ENCODE measurements around the gene SOX8. TPM values are rescaled to one million over a fixed set of nuclear protein-coding genes. Genes with fewer than 3 reads are reported as not detected.

SOX8 gene
- total and polyA plus RNA-seq, 10 of the 15 experiments (the other 5 are each of a cell fraction or from before 2014, with no cell fraction given), result not detected

DNA sequence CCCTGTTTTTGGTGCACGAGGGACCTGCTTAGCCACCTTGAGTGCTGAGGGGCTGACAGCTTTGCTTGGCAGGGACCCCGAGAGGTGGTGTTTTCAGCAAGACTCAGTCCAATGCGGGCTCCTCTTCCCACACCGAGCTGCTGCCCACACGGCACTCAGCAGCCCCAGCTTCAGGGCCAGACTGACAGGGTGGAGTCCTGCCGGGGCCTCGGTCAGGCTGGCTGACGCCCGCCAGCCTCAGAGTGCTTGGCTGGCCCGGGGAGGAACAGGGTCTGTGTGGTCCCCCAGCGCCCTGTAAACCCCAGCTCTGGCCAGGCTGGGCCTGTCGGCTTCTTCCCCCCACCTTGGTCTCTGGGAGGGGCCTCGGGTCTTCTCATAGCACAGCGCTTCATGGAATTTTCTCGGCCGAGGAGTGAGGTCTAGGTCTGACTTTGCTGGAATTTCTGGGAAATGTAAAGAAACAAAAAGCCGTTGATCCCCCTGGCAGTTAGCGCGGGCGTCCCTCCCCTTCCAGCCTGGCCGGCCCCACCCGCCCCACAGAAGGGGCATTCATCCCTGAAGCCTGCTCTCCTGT lies 2.6 kb downstream of the SOX8 start (continued):
- TF ChIP-seq KDM1A (IDR thresholded peaks at IDR 0.05; ENCODE audit: borderline replicate concordance) (no peak), CHD2 (IDR thresholded peaks at IDR 0.05; ENCODE audit: borderline replicate concordance, low read depth, low read length) (no peak), HDAC2 (IDR thresholded peaks at IDR 0.05) (no peak), RCOR1 (conservative IDR thresholded peaks at IDR 0.05; ENCODE audit: low read depth, low read length) (no peak), ASH2L (IDR thresholded peaks at IDR 0.05; ENCODE audit: borderline replicate concordance, low read depth) (no peak)

DNA sequence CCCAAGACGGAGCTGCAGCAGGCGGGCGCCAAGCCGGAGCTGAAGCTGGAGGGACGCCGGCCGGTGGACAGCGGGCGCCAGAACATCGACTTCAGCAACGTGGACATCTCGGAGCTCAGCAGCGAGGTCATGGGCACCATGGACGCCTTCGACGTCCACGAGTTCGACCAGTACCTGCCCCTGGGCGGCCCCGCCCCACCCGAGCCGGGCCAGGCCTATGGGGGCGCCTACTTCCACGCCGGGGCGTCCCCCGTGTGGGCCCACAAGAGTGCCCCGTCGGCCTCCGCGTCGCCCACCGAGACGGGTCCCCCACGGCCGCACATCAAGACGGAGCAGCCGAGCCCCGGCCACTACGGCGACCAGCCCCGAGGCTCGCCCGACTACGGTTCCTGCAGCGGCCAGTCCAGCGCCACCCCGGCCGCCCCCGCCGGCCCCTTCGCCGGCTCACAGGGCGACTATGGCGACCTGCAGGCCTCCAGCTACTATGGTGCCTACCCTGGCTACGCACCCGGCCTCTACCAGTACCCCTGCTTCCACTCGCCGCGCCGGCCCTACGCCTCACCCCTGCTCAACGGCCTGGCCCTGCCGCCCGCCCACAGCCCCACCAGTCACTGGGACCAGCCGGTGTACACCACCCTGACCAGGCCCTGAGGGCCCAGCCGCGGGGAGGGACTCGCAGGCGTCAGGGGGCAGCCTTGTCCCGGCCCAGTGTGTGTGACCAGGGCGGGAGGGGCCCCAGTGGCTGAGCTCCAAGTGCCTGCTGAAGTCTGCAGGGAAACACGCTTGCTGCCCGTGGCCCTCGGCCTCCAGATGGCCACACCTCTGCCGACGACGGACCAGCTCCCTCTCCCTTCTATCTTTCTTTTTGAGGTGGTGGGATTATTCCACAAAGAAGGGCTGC lies 3.4 kb downstream of the SOX8 start:
- H3K4me3 ChIP-seq, result no peak overlapping the region
- FAIRE-seq (no peak), DNase-seq (ENCODE audit: low read depth, low spot score) (no peak), ATAC-seq (no peak)
- ChIA-PET POLR2A (no interaction called here), RAD21 (ENCODE audit: unreplicated experiment) (no interaction called here), CTCF (no interaction called here), SMC1A (ENCODE audit: uncharacterized antibody, unreplicated experiment) (no interaction called here)
- no peaks in the 10 kb centered on the region for H3K4me1 ChIP-seq (ENCODE audit: control insufficient read depth, insufficient read depth, low read length)
- WGBS (ENCODE audit: insufficient coverage, insufficient replicate concordance, low lambda C conversion rate, missing lambda C conversion rate), result 77% methylated on average over 56 of the region's 78 CpGs
- H3K79me2 ChIP-seq (ENCODE audit: control insufficient read depth, insufficient read depth, low read length), result no peaks in the 10 kb centered on the region
- TF ChIP-seq NFIC (IDR thresholded peaks at IDR 0.05; ENCODE audit: low read depth, low read length), result no peak
- TF ChIP-seq, protein P1, sequence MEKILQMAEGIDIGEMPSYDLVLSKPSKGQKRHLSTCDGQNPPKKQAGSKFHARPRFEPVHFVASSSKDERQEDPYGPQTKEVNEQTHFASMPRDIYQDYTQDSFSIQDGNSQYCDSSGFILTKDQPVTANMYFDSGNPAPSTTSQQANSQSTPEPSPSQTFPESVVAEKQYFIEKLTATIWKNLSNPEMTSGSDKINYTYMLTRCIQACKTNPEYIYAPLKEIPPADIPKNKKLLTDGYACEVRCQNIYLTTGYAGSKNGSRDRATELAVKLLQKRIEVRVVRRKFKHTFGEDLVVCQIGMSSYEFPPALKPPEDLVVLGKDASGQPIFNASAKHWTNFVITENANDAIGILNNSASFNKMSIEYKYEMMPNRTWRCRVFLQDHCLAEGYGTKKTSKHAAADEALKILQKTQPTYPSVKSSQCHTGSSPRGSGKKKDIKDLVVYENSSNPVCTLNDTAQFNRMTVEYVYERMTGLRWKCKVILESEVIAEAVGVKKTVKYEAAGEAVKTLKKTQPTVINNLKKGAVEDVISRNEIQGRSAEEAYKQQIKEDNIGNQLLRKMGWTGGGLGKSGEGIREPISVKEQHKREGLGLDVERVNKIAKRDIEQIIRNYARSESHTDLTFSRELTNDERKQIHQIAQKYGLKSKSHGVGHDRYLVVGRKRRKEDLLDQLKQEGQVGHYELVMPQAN (conservative IDR thresholded peaks at IDR 0.05), result no peak
- no peak for TF ChIP-seq TCF12 (IDR thresholded peaks at IDR 0.05; ENCODE audit: low read depth, low read length)
- TF ChIP-seq WRNIP1 (IDR thresholded peaks at IDR 0.05; ENCODE audit: borderline replicate concordance, low read depth, low read length), result no peak
- TF ChIP-seq, protein P2, sequence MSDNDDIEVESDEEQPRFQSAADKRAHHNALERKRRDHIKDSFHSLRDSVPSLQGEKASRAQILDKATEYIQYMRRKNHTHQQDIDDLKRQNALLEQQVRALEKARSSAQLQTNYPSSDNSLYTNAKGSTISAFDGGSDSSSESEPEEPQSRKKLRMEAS (IDR thresholded peaks at IDR 0.05; ENCODE audit: low read depth, low read length), result no peak
- TF ChIP-seq NFYA (IDR thresholded peaks at IDR 0.05; ENCODE audit: borderline replicate concordance, low read depth, low read length), result no peak
- no peak for TF ChIP-seq MYB (IDR thresholded peaks at IDR 0.05; ENCODE audit: borderline replicate concordance, low read depth, low read length)
- TF ChIP-seq SREBF1 (IDR thresholded peaks at IDR 0.05; ENCODE audit: low read length), result no peak
- TF ChIP-seq, protein P3, sequence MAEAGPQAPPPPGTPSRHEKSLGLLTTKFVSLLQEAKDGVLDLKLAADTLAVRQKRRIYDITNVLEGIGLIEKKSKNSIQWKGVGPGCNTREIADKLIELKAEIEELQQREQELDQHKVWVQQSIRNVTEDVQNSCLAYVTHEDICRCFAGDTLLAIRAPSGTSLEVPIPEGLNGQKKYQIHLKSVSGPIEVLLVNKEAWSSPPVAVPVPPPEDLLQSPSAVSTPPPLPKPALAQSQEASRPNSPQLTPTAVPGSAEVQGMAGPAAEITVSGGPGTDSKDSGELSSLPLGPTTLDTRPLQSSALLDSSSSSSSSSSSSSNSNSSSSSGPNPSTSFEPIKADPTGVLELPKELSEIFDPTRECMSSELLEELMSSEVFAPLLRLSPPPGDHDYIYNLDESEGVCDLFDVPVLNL (IDR thresholded peaks at IDR 0.05; ENCODE audit: low read depth, low read length), result no peak
- no peak for TF ChIP-seq KAT2A (conservative IDR thresholded peaks at IDR 0.05; ENCODE audit: control insufficient read depth, low read depth, low read length)
- TF ChIP-seq SMAD1 (IDR thresholded peaks at IDR 0.05; ENCODE audit: low read depth, partially characterized antibody), result no peak
- TF ChIP-seq CEBPB (IDR thresholded peaks at IDR 0.05; ENCODE audit: borderline replicate concordance in 1 of 2, low read depth in 2 of 2, low read length in 2 of 2), result no peak
- TF ChIP-seq SUZ12 (IDR thresholded peaks at IDR 0.05; ENCODE audit: unreplicated experiment), result no peak
- no peak for TF ChIP-seq MEF2A (IDR thresholded peaks at IDR 0.05; ENCODE audit: insufficient read depth, low read depth, low read length)
- BruUV-seq (replicated peaks), result no TSS peak
- H3K9me3 ChIP-seq (replicated peaks; ENCODE audit: control insufficient read depth, insufficient read depth, low read length), result no peaks in the 10 kb centered on the region
- H3K9ac ChIP-seq (ENCODE audit: control insufficient read depth, insufficient read depth, low read length), result no peak overlapping the region
- no peaks in the 10 kb centered on the region for H3K36me3 ChIP-seq (ENCODE audit: control insufficient read depth in 2 of 2, insufficient read depth in 2 of 2, low read length in 1 of 2)
- peaks cover 0 to 1% of the 10 kb centered on the region in 2 experiments; a peak in 2 of 4 replicates for H3K27me3 ChIP-seq (replicated peaks in 1 of 2; ENCODE audit: control insufficient read depth in 2 of 2, insufficient read depth in 2 of 2, low read length in 1 of 2)
- H3K27ac ChIP-seq (ENCODE audit: control insufficient read depth, insufficient read depth), result no peak overlapping the region
- intact Hi-C loops (cut with micrococcal nuclease; ENCODE audit: unreplicated experiment) (no loop called here), in situ Hi-C loops (cut with MboI) (no loop called here)
- H3K4me2 ChIP-seq (ENCODE audit: control insufficient read depth, insufficient read depth), result no peak overlapping the region
- H2AFZ ChIP-seq (ENCODE audit: control insufficient read depth, low read depth, low read length), result no peak overlapping the region
- H4K20me1 ChIP-seq (ENCODE audit: control insufficient read depth, insufficient read depth), result no peaks in the 10 kb centered on the region

All from GM12878 (cell line).